ENCODE data around the gene PDCD7.
"Not testable (repeated sequence)": the region's sequence is repeated elsewhere in the genome, so short reads cannot be mapped to it uniquely, and the experiment has no call there.

The PDCD7 gene

DNA sequence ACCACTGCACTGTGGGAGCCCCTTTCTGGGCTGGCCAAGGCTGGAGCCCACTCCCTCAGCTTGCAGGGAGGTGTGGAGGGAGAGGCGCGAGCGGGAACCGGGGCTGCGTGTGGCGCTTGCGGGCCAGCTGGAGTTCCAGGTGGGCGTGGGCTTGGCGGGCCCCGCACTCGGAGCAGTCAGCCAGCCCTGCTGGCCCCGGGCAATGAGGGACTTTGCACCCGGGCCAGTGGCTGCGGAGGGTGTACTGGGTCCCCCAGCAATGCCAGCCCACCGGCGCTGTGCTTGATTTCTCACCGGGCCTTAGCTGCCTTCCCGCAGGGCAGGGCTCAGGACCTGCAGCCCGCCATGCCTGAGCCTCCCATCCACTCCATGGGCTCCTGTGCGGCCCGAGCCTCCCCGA, 58.7 kb downstream of the PDCD7 start:
- not testable (repeated sequence) for DNase-seq (ENCODE audit: low spot score)

DNA sequence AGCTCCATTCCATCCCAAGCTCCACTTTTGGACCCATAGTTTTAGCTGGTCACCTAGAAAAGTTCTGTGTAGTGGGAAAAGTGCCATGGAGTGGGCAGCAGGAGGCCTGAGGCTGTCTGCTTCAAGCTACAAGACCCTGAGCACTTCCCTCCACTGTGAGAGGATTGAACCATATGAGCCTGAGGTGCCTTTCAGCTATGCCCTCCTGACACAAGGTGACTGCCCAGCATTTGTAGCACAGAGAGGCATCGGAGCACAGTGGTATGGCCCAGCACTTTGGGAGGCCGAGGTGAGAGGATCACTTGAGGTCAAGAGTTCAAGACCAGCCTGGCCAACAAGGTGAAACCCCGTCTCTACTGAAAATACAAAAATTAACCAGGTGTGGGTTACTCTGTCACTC, 61.0 kb downstream of the PDCD7 start:
- no peak for DNase-seq (ENCODE audit: low spot score)

DNA sequence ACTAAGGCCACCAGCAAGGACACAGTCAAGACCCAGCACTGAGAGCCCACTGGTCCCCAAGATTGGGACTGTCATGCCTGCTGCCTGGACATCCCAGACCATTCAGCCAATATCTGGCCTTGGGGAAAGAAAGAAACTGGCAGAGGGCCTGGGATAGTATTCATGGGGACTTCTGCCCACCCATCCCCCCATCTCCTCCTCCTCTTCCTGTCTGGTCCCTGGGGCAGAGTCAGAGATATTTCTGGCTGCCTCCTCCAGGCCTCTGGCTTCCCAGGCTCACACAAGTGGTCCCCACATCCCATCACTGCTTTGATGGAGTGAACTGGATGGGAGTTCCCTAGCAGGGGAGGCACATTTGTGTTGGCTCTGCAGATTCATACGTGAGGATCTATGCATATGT, 61.6 kb downstream of the PDCD7 start:
- no peak for DNase-seq (ENCODE audit: low spot score)

DNA sequence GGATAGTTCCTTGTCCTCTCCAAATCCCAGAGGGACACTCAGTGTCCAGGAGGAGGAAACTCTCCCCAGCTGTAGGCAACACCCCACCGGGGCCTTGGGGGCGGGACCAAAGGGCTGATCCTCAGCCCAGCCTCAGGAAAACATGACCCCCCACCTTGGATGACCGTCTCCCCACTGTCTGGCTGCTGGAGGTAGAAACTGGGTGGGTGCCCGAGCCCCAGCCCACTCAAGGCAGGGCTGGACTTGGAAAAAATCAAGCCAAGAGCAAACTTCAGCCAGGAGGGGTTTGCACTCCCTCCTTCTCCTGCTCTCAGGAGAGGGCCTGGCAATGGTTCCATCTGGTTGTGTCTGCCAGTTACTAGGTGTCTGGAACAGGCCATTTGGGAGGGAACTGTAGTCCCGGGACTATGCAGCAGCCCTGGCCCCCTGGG, 62.2 kb downstream of the PDCD7 start:
- no peak for DNase-seq (ENCODE audit: low spot score)

DNA sequence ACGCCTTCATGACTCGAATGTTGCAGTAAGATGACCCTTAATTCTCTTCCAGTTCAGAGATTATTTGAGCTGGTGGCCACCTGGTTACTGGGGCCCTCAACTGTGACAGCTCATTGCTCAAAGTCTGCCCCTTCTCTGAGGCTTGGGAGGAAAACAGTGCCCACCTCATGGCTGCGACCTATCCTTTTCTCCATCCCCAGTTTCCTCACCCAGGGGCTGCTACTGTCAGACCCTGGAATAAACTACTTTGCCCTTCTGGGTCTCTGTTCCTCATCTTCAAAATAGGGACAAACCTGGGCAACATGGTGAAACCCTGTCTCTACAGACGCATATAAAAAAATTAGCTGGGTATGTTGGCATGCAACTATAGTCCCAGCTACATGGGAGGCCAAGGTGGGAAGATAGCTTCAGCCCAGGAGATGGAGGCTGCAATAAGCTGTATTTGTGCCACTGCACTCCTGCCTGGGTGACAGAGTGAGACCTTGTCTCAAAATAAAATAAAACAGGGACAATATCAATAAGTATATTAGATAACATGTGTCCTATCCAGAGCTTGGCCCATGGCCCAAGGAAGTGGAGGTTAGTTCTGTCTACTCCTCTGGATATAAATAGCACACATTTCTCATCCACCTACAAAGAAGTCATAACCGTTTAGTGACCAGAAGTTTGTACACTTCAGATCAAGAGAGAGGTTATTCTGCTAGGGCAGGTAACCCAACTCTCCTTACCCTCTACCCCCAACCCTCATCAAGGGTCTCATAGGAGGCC, 63.6 kb downstream of the PDCD7 start:
- DNase-seq (ENCODE audit: low spot score), result no peak

DNA sequence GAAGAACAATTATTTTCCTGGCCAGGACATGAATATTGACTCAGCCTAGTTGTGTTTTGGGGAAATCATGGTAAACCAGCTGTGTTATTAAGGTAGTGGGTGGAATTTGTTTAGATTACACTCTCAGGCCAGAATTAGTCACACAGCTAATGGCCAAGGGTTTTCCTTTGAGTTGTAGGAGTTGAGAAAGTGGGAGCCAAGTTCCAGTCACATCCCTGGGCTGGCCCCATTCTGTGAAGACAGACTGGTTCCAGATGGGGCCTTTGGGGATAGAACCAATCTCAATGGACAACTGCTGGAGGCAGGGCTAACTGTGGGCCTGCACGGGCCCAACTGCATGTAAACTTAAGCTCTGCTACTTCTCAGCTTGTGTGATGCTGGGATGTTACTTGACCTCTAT, 64.4 kb downstream of the PDCD7 start:
- no peak for DNase-seq (ENCODE audit: low spot score)

DNA sequence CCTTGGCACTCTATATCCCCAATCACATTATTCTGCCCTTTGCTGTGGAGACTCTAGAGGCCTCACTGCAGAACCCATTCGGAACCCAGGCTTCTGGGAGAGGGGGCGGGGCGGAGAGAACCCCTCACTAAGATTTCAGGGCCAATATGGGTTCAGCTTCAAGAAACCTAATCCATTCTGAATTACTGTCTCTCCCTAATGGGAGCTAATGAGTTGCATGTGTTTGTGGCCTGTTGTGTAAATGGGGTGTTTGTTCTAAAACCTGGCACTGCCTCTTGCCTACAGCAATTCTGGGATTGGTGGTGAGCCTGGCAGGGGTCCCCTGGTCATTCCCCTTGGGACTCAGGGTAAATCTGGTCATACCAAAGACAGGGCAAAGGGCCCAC, 65.2 kb downstream of the PDCD7 start:
- no peak for DNase-seq (ENCODE audit: low spot score)

DNA sequence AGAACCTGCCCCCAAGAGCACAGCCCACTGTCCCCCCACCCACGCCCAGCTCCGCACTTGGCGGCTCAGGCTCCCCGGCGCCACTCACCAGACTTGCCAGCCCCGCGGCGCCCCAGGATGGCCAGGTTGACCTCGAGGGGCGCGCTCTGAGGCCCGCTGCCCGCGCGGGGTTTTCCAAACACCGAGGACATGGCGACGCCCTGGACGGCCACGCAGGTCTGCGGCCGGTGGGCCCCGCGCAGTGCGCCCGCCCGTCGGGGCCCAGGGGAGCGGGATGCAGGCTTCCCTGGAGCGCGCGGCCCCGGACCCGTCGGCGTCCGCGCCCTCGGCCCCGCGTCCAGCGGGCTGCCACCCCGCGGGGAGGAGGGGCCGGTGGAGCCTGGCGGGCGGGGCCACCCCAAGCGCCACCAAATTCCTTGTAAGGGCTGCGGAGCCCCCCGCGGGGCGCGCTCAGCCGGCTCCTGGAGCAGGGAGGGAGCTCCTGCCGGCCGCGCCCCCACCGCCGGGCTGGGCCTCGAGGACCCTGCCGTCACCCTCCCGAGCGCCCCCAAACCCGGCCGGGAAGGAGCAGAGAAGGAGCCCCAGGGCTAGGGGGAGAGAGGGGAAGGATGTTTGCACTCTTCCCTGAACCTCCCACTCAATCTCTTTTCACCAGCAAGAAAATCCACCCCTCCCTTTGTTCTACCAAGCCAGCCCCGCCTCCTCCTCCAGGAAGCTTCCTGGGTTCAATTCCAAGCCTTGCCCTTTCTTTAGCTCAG, 65.8 kb downstream of the PDCD7 start, which contains the start of gene RASL12:
RASL12 (minus strand) TSS at position 347 of the 758 bp plus-strand sequence; CDS start at position 191, 156 bp downstream.
- no peak for DNase-seq (ENCODE audit: low spot score)
